Lower leg skin (tissue), 4 donors: ENCODE measurements around the gene DDX41. TPM values are rescaled to one million over a fixed set of nuclear protein-coding genes. Genes with fewer than 3 reads are reported as not detected.

Experiments used
- DNase-seq, 2 donors: peaks; one replicate each; pipeline ENCODE4 v3.0.0-alpha.2; 2019; ENCODE audit warnings: low spot score in 2 of 2
- H3K4me3 ChIP-seq: fragments of 200-600 bp; sonication (generic); 2 replicates; pipeline ENCODE4 v1.5.1; 2017; ENCODE audit warnings: mild to moderate bottlenecking, low read depth; ENCODE audit not compliant: poor library complexity, severe bottlenecking
- CTCF ChIP-seq, 3 donors: fragments of 450-650 bp; IDR thresholded peaks; one replicate each; pipeline ENCODE4 v1.5.1; 2016; ENCODE audit warnings: antibody characterized with exemption in 3 of 3, mild to moderate bottlenecking in 3 of 3, moderate library complexity in 2 of 3
- POLR2A ChIP-seq, 2 donors: fragments of 450-650 bp; IDR thresholded peaks; one replicate each; pipeline ENCODE4 v1.6.1; 2016 to 2017; ENCODE audit warnings: antibody characterized with exemption in 2 of 2, mild to moderate bottlenecking in 1 of 2, moderate library complexity in 1 of 2
- WGBS, 2 donors: methylation state at CpG; one replicate each; pipeline ENCODE4 v1.1.5; 2018; 5-methylcytosine and 5-hydroxymethylcytosine counted together
- intact Hi-C: fragments of 100-400 bp; cut with DNase I; formaldehyde crosslinking; loops from one replicate; pipeline ENCODE4 v1.15.0; 2023; ENCODE audit warnings: low total_unique reads
- total RNA-seq, 4 donors: library from RNA; depleted of rRNA; stranded (reverse); fragments of >200 nt; gene quantifications; one replicate each; pipeline ENCODE4 v1.1.0, GENCODE V29; 2016

DDX41 gene
- total RNA-seq, 4 donors from 2014 or later = 70.7 to 108 (median 88.6) TPM

DNA sequence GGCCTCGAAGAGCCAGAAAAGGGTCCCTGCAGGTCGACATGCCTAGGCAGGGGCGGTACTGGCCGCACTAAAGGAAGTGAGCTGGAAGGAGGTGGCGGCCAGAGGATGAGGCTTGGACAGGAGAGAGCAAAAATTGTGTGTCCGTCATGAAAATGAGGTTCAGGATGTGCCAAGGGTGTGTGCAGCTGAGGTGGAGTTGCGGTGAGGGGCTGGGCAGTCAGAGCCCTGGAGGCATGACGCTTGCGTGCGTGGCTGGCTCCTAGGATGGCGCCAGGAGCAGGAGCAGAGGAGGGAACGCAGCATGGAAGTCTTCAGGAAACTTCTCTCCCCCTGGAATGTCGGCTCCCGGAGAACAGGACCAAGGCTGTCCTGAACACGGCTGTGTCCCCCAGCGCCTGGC is 13.9 kb downstream of the DDX41 start:
- DNase-seq = no peak
- intact Hi-C loops = loop anchor here (5.0 kb wide), 1 partner anchor 101 kb away; the partner anchor contains the start of gene PFN3
- no peak for TF ChIP-seq CTCF (IDR thresholded peaks at IDR 0.05)
- TF ChIP-seq POLR2A (IDR thresholded peaks at IDR 0.05) = no peak
- no peak overlapping the region for H3K4me3 ChIP-seq
- 75 to 76% methylated on average over 16 of the region's 16 CpGs for WGBS, 2 donors

DNA sequence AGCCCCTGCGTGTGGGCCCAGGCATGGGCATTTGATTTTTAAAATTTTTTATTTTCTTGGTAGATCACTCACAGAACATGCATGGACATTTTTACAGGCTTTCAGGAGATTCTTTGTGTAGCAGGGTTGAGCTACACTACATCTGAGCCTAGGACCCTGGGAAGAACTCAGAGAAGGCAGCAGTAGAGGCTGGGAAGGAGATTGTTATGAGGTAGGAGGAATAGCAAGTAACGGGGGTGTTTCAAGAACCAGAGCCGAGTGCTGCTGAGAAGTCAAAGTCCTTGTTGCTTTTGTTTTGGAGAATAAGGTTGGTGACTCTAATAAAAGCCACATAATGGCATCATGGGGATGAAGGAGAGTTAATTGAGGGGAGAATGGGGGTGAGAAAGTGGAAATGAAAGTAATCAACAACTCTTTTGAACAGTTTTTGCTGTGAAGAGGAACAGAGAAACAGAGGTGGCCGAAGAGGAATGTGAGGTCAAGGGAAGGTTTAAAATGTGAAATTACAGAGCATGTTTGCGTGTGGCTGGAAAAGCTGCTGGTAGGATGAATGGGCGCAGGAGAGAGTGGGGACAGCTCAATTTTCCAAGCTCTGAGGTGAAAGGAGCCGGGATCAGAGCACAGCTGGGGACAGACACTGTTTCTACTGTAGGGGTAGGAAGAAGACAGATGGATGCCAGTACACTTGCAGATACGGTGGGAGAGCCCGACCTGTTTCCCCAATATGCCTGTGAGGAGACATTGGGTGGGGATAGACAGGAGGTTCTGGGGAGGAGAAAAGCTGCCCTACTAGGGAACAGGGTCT is 14.7 kb downstream of the DDX41 start:
- intact Hi-C loops = loop anchor here (5.0 kb wide), 1 partner anchor 100 kb away; the partner anchor contains the start of gene PFN3

DNA sequence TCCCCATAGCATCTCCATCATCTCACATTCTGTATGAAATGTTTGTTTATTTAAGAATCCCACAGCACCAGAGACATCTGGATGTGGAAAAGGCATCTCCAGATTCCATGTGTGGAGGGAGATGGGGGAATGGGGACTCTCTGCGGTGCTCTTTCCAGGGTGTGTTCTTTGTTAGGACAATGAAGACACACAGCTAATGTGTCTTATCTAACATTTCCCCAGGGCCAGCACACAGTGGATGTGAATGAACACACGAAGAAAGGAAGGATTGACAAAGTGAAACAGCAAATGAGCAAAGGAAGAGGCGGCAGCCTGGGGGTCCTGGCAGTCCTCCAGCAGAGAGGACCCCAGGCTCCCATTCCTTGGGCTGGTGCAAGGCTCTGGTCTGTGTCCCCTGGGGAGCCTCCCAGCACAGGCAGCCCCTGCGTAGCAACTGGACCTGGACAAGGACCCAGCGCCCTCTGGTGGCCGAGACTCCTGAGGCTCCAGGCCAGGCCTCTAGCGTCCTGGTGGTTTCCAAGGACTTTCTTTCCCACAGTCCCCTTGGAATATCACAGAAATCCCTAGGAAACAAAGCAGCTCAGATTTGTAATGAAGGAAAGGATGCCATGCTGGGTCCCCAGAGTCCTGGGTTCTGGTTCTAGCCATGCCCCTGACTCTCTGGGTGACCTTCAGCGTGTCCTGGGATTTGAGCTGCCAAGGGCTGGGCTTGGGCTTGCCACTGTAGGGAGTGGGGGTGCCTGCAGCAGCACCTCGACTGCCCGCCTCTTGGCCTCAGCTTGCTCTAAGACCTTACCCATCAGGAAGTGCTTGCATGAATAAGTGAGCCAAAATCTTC is 15.9 kb downstream of the DDX41 start:
- no peak for TF ChIP-seq POLR2A (IDR thresholded peaks at IDR 0.05)
- TF ChIP-seq CTCF (IDR thresholded peaks at IDR 0.05) = peak in 2 of 3 donors; percentile 26 to 74
- no peak overlapping the region for H3K4me3 ChIP-seq
- 15 to 19% methylated on average over 8 to 10 of the region's 10 CpGs for WGBS, 2 donors
- DNase-seq = peak; percentile 83 to 97
- intact Hi-C loops = loop anchor here (5.0 kb wide), 1 partner anchor 99 kb away; the partner anchor contains the start of gene PFN3

More for the DNA sequence above, 14.7 kb downstream of the DDX41 start:
- WGBS, 2 donors = 69 to 74% methylated on average over 9 of the region's 9 CpGs
- no peak for DNase-seq
- no peak for TF ChIP-seq POLR2A (IDR thresholded peaks at IDR 0.05)
- TF ChIP-seq CTCF (IDR thresholded peaks at IDR 0.05) = no peak
- H3K4me3 ChIP-seq = no peak overlapping the region

- no peak for TF ChIP-seq POLR2A (IDR thresholded peaks at IDR 0.05)
- no peak for TF ChIP-seq CTCF (IDR thresholded peaks at IDR 0.05)
- no peak overlapping the region for H3K4me3 ChIP-seq
- no peak for DNase-seq
- 78 to 83% methylated on average over 6 of the region's 6 CpGs for WGBS, 2 donors
- intact Hi-C loops = loop anchor here (5.0 kb wide), 1 partner anchor 98 kb away; the partner anchor contains the start of gene PFN3
Observed at GRCh38 chr5:177499842-177500241, 16.9 kb downstream of the DDX41 start.

GRCh38 chr5:177498013-177498787 is 18.6 kb downstream of the DDX41 start:
- DNase-seq = no peak
- no peak for TF ChIP-seq POLR2A (IDR thresholded peaks at IDR 0.05)
- no peak for TF ChIP-seq CTCF (IDR thresholded peaks at IDR 0.05)
- H3K4me3 ChIP-seq = peak overlapping the region; percentile 32
- WGBS, 2 donors = 10 to 18% methylated on average over 26 to 43 of the region's 48 CpGs
- intact Hi-C loops = no loop called here
